ENCODE measurements around the gene SIM1. TPM values are rescaled to one million over a fixed set of nuclear protein-coding genes. Genes with fewer than 3 reads are reported as not detected.

SIM1 gene
- total and polyA plus RNA-seq, 12 donors, result not detected

DNA sequence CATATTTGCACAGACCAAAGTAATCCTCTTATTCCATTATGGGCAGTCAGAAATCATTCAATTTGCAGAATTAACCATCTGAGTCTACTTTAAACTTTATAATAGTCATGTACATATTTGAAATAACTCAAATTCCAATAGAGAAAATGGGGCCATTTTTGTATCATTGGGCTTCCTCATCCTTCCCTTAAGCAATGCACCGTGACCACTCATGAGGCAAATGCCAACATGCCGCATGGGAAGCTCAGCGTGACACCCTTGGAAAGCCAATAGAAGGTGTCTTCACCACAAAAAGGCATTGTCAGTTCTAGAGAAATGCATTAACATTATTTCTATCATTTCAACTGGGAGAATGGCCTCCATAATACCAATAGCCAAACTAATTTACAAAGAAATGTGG lies 38.5 kb downstream of the SIM1 start:
- Histone ChIP-seq H3K27me3 (peaks cover 0 to 31% (median 22%) of the 10 kb centered on the region in 7 donors), H3K9me3 (no peaks in the 10 kb centered on the region), H3K27ac (no peak overlapping the region), H3K36me3 (no peaks in the 10 kb centered on the region), H3K4me3 (no peak overlapping the region), H3K4me1 (no peaks in the 10 kb centered on the region)
- TF ChIP-seq, protein P1, sequence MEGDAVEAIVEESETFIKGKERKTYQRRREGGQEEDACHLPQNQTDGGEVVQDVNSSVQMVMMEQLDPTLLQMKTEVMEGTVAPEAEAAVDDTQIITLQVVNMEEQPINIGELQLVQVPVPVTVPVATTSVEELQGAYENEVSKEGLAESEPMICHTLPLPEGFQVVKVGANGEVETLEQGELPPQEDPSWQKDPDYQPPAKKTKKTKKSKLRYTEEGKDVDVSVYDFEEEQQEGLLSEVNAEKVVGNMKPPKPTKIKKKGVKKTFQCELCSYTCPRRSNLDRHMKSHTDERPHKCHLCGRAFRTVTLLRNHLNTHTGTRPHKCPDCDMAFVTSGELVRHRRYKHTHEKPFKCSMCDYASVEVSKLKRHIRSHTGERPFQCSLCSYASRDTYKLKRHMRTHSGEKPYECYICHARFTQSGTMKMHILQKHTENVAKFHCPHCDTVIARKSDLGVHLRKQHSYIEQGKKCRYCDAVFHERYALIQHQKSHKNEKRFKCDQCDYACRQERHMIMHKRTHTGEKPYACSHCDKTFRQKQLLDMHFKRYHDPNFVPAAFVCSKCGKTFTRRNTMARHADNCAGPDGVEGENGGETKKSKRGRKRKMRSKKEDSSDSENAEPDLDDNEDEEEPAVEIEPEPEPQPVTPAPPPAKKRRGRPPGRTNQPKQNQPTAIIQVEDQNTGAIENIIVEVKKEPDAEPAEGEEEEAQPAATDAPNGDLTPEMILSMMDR (IDR thresholded peaks at IDR 0.05), result no peak
- ATAC-seq, result no peak
- 90 to 94% methylated on average over 3 of the region's 3 CpGs for WGBS, 2 donors
- DNase-seq, result no peak
- intact Hi-C loops (cut with DNase I), result no loop called here

DNA sequence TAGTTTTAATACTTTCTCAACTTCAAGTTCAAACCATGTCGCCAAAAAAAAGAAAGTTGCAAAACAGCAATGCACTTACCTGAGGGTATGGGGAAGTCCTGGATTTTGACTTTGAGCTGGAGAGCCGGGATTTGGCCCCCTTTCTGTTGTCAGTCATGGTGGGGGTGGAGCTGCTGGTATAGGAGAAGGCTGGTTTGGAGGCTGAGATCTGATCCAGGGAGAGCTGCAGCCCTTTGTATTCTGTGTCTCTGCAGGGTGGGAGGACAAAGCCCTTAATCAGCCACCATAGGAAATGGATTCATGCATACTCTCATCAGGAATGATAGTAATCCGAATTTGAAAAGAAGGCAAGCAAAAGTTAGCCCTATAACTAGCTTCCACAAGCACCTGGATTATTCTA lies 44.0 kb downstream of the SIM1 start:
- Histone ChIP-seq H3K36me3 (no peaks in the 10 kb centered on the region), H3K27me3 (peaks cover 0 to 20% (median 5%) of the 10 kb centered on the region in 7 donors), H3K4me3 (no peak overlapping the region), H3K9me3 (no peaks in the 10 kb centered on the region), H3K4me1 (no peaks in the 10 kb centered on the region), H3K27ac (no peak overlapping the region)
- intact Hi-C loops (cut with DNase I), result no loop called here
- WGBS, 2 donors, result 40 to 41% methylated on average over 3 of the region's 3 CpGs
- ATAC-seq, result no peak
- DNase-seq, result no peak
- TF ChIP-seq, protein P1 (IDR thresholded peaks at IDR 0.05), result no peak

DNA sequence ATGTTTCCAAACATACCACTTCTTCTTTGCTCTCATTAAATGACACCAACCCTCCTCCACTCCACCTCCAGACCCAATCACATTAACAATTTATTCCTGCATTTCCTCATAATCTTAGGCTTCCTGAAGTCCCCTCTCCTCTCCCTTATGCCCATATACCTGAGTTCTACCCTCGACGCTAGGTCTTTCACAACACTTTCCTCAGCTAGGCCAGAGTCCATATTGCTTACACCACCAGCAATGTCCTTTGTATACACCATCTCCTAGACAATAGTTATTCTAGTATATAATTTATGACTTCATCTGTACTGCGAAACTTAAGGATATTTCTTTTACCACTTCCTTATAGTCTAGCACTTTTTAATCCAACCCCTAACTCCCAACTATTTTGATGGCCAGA lies 47.7 kb downstream of the SIM1 start:
- intact Hi-C loops (cut with DNase I), result no loop called here
- H3K36me3 ChIP-seq, result no peaks in the 10 kb centered on the region
- no peak overlapping the region for H3K4me3 ChIP-seq
- H3K27ac ChIP-seq, result no peak overlapping the region
- H3K4me1 ChIP-seq, result no peaks in the 10 kb centered on the region
- no peak for ATAC-seq
- TF ChIP-seq, protein P1 (IDR thresholded peaks at IDR 0.05), result no peak
- peaks cover 0 to 22% (median 3%) of the 10 kb centered on the region in 7 donors for H3K27me3 ChIP-seq
- DNase-seq, result no peak
- H3K9me3 ChIP-seq, result no peaks in the 10 kb centered on the region
- 88 to 92% methylated on average over 3 of the region's 3 CpGs for WGBS, 2 donors

- Histone ChIP-seq H3K4me1 (no peaks in the 10 kb centered on the region), H3K27ac (no peak overlapping the region), H3K27me3 (peaks cover 0 to 29% (median 2%) of the 10 kb centered on the region in 7 donors), H3K9me3 (no peaks in the 10 kb centered on the region), H3K36me3 (no peaks in the 10 kb centered on the region), H3K4me3 (no peak overlapping the region)
- TF ChIP-seq, protein P1 (IDR thresholded peaks at IDR 0.05), result no peak
- intact Hi-C loops (cut with DNase I), result no loop called here
- DNase-seq (no peak), ATAC-seq (no peak)
Measured at GRCh38 chr6:100415768-100416167, 49.0 kb downstream of the SIM1 start.

Data from heart right ventricle (tissue), 16 donors.